H9 (cell line): ENCODE measurements around the gene ANTKMT. TPM values are rescaled to one million over a fixed set of nuclear protein-coding genes. Genes with fewer than 3 reads are reported as not detected.
"Not testable (repeated sequence)": the region's sequence is repeated elsewhere in the genome, so short reads cannot be mapped to it uniquely, and the experiment has no call there.

Experiments
- DNase-seq: peaks from one replicate; pipeline ENCODE4 v3.0.0-alpha.2; 2017
- H2AFZ ChIP-seq: one replicate; pipeline ENCODE4 v1.6.1; 2013; ENCODE audit warnings: mild to moderate bottlenecking, low read length, control low read depth, moderate library complexity
- H2AK5ac ChIP-seq: 2 replicates; pipeline ENCODE4 v1.6.1; 2013; ENCODE audit warnings: low read length, control low read depth, mixed read lengths; ENCODE audit not compliant: insufficient read length
- H2BK120ac ChIP-seq: one replicate; pipeline ENCODE4 v1.6.1; 2013; ENCODE audit warnings: low read depth, mild to moderate bottlenecking, low read length, control low read depth, inconsistent platforms; ENCODE audit not compliant: poor library complexity, severe bottlenecking
- H2BK12ac ChIP-seq: 2 replicates; pipeline ENCODE4 v1.6.1; 2013; ENCODE audit warnings: low read length, control low read depth, mixed read lengths, low read depth; ENCODE audit not compliant: insufficient read length
- H2BK15ac ChIP-seq: 2 replicates; pipeline ENCODE4 v1.6.1; 2013; ENCODE audit warnings: low read depth, low read length, control low read depth
- H2BK20ac ChIP-seq: one replicate; pipeline ENCODE4 v1.6.1; 2013; ENCODE audit warnings: low read depth, mild to moderate bottlenecking, low read length, control low read depth, inconsistent platforms; ENCODE audit not compliant: poor library complexity, severe bottlenecking
- H2BK5ac ChIP-seq: 2 replicates; pipeline ENCODE4 v1.6.1; 2013; ENCODE audit warnings: low read length, control low read depth, mixed read lengths; ENCODE audit not compliant: insufficient read length
- H3K14ac ChIP-seq: 2 replicates; pipeline ENCODE4 v1.6.1; 2013; ENCODE audit warnings: low read length, control low read depth; ENCODE audit not compliant: insufficient read depth
- H3K18ac ChIP-seq: 2 replicates; pipeline ENCODE4 v1.6.1; 2013; ENCODE audit warnings: low read depth, mild to moderate bottlenecking, mixed read lengths, low read length, control low read depth; ENCODE audit not compliant: insufficient read length
- H3K23ac ChIP-seq: 2 replicates; pipeline ENCODE4 v1.6.1; 2013; ENCODE audit warnings: low read length, control low read depth, mixed read lengths, low read depth; ENCODE audit not compliant: insufficient read length
- H3K23me2 ChIP-seq: 2 replicates; pipeline ENCODE4 v1.6.1; 2013; ENCODE audit warnings: low read depth, mild to moderate bottlenecking, mixed read lengths, low read length, control low read depth; ENCODE audit not compliant: insufficient read length, poor library complexity, severe bottlenecking
- H3K27ac ChIP-seq: 2 replicates; pipeline ENCODE4 v1.5.1; 2013; ENCODE audit warnings: low read length, control low read depth, mixed read lengths, low read depth; ENCODE audit not compliant: insufficient read length
- H3K27me3 ChIP-seq: 2 replicates; pipeline ENCODE4 v1.6.1; 2013; ENCODE audit warnings: low read length, control low read depth, inconsistent platforms; ENCODE audit not compliant: insufficient read depth
- H3K4ac ChIP-seq: 2 replicates; pipeline ENCODE4 v1.6.1; 2013; ENCODE audit warnings: low read depth, mild to moderate bottlenecking, control low read depth, inconsistent platforms, low read length, moderate library complexity
- H3K4me1 ChIP-seq: 2 replicates; pipeline ENCODE4 v1.6.1; 2013; ENCODE audit warnings: low read length, control low read depth, inconsistent platforms; ENCODE audit not compliant: insufficient read depth
- H3K4me2 ChIP-seq: 2 replicates; pipeline ENCODE4 v1.6.1; 2013; ENCODE audit warnings: low read length, control low read depth, mixed read lengths; ENCODE audit not compliant: insufficient read length, insufficient read depth
- H3K56ac ChIP-seq: 2 replicates; pipeline ENCODE4 v1.6.1; 2013; ENCODE audit warnings: low read depth, mild to moderate bottlenecking, mixed read lengths, low read length, control low read depth; ENCODE audit not compliant: insufficient read length
- H3K79me1 ChIP-seq: 2 replicates; pipeline ENCODE4 v1.6.1; 2013; ENCODE audit warnings: low read depth, mild to moderate bottlenecking, moderate library complexity, low read length, control low read depth, inconsistent platforms; ENCODE audit not compliant: insufficient read depth, poor library complexity, severe bottlenecking
- H3K79me2 ChIP-seq: 2 replicates; pipeline ENCODE4 v1.6.1; 2013; ENCODE audit warnings: low read length, control low read depth, inconsistent platforms; ENCODE audit not compliant: insufficient read depth
- H3K9ac ChIP-seq: 2 replicates; pipeline ENCODE4 v1.6.1; 2013; ENCODE audit warnings: low read length, control low read depth, mixed read lengths; ENCODE audit not compliant: insufficient read length; ENCODE audit errors: extremely low read depth
- H3K9me3 ChIP-seq: one replicate; pipeline ENCODE4 v1.6.1; 2013; ENCODE audit warnings: low read depth, low read length, inconsistent platforms; ENCODE audit not compliant: control insufficient read depth
- H3T11ph ChIP-seq: one replicate; pipeline ENCODE4 v1.6.1; 2013; ENCODE audit warnings: mild to moderate bottlenecking, low read length, control low read depth, inconsistent platforms
- H4K20me1 ChIP-seq: one replicate; pipeline ENCODE4 v1.6.1; 2013; ENCODE audit not compliant: control insufficient read depth, insufficient read length, insufficient read depth
- H4K5ac ChIP-seq: 2 replicates; pipeline ENCODE4 v1.6.1; 2013; ENCODE audit warnings: low read depth, mild to moderate bottlenecking, mixed read lengths, low read length, control low read depth; ENCODE audit not compliant: insufficient read length
- H4K8ac ChIP-seq: replicated peaks from 2 replicates; pipeline ENCODE4 v1.6.1; 2013; ENCODE audit warnings: low read length, control low read depth, mixed read lengths, low read depth; ENCODE audit not compliant: insufficient read length
- H4K91ac ChIP-seq: 2 replicates; pipeline ENCODE4 v1.6.1; 2013; ENCODE audit warnings: low read depth, mild to moderate bottlenecking, moderate library complexity, mixed read lengths, low read length, control low read depth; ENCODE audit not compliant: insufficient read length
- H3K27ac Mint-ChIP-seq, 3 experiments: 2 replicates in 2 of 3; 3 replicates in 1 of 3; pipeline ENCODE4 v1.8.0; 2020 to 2021; ENCODE audit warnings: mixed read lengths in 3 of 3, mild to moderate bottlenecking in 1 of 3, moderate library complexity in 1 of 3
- H3K27me3 Mint-ChIP-seq: 2 replicates; pipeline ENCODE4 v1.8.0; 2021; ENCODE audit warnings: low read depth, mild to moderate bottlenecking, moderate library complexity, mixed read lengths
- H3K36me3 Mint-ChIP-seq, 3 experiments: 2 replicates in 2 of 3; 3 replicates in 1 of 3; pipeline ENCODE4 v1.8.0; 2020 to 2021; ENCODE audit warnings: low read depth in 3 of 3, mixed read lengths in 3 of 3; ENCODE audit not compliant: insufficient read depth in 1 of 3
- H3K4me1 Mint-ChIP-seq, 2 experiments: 2 replicates each; pipeline ENCODE4 v1.8.0; 2020; ENCODE audit warnings: mixed read lengths in 2 of 2
- H3K4me3 Mint-ChIP-seq, 2 experiments: 2 replicates in 1 of 2; 3 replicates in 1 of 2; pipeline ENCODE4 v1.8.0; 2020 to 2021; ENCODE audit warnings: mild to moderate bottlenecking in 2 of 2, mixed read lengths in 2 of 2, moderate library complexity in 1 of 2
- H3K9me3 Mint-ChIP-seq, 2 experiments: 2 replicates in 1 of 2; 3 replicates in 1 of 2; pipeline ENCODE4 v1.8.0; 2020; ENCODE audit warnings: mild to moderate bottlenecking in 2 of 2, mixed read lengths in 2 of 2, moderate library complexity in 1 of 2
- WGBS: extraction: QIAGEN DNeasy Blood & Tissue Kit; methylation state at CpG from one replicate; pipeline ENCODE4 v1.1.7; 2013; ENCODE audit warnings: missing lambda C conversion rate, low lambda C conversion rate, mixed read lengths; ENCODE audit not compliant: insufficient read length; ENCODE audit errors: extremely low coverage; 5-methylcytosine and 5-hydroxymethylcytosine counted together
- total RNA-seq: library from RNA; stranded (reverse); gene quantifications from 2 replicates; pipeline ENCODE4 v1.2.1, GENCODE V29; 2021
- TF ChIP-seq, protein P1 (sequence below): fragments of 200-600 bp; sonication (generic); conservative IDR thresholded peaks from 3 replicates; pipeline ENCODE4 v1.8.0; 2021; ENCODE audit warnings: antibody characterized with exemption, mild to moderate bottlenecking

ANTKMT gene
- total RNA-seq, 1 experiment from 2014 or later = 31.5 TPM

DNA sequence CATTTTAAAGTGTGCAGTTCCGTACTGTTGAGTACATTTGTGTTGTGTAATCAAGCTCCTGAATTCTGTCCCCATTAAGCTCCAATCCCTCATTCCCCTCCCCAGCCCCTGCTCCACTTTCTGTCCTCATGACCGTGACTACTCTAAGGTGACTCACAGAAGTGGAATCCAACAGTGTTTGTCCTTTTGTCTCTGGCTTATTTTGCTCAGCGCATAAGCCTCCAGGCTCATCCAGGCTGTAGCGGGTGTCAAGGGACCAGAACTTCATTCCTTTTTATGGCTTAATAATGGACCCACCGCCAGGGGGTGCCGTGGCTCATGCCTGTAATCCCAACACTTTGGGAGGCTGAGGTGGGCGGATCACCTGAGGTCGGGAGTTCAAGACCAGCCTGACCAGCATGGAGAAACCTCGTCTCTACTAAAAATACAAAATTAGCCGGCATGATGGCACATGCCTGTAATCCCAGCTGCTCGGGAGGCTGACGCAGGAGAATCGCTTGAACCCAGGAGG, 8.2 kb upstream of the ANTKMT start:
- H3K9me3 Mint-ChIP-seq, H3K79me2 ChIP-seq, H4K5ac ChIP-seq, H4K8ac ChIP-seq, H3K18ac ChIP-seq, H2BK20ac ChIP-seq, H3K27ac ChIP-seq, H3K9ac ChIP-seq, H2BK12ac ChIP-seq, H4K20me1 ChIP-seq, H3K9me3 ChIP-seq, H2BK15ac ChIP-seq, H3K14ac ChIP-seq, H3K79me1 ChIP-seq, H2BK120ac ChIP-seq, H3K4me1 ChIP-seq, H3K23me2 ChIP-seq, H3K36me3 Mint-ChIP-seq, H2BK5ac ChIP-seq, H4K91ac ChIP-seq, H2AK5ac ChIP-seq, H3K4me2 ChIP-seq, H3T11ph ChIP-seq, H2AFZ ChIP-seq, H3K23ac ChIP-seq, H3K4ac ChIP-seq, H3K56ac ChIP-seq: not testable (repeated sequence)
- peak; percentile 82 for DNase-seq
- Mint-ChIP-seq H3K4me1 (peaks cover 9 to 15% of the 10 kb centered on the region in 2 experiments), H3K4me3 (peak overlapping the region in 1 of 2 experiments; percentile 23; a peak in 2 of 5 replicates), H3K27ac (peak overlapping the region in 2 of 3 experiments; percentile 10 to 24; a peak in 2 of 7 replicates), H3K27me3 (peaks cover 69% of the 10 kb centered on the region)
- no CpG with 5 or more reads among the region's 13 CpGs for WGBS
- H3K27me3 ChIP-seq = peaks cover 11% of the 10 kb centered on the region; the same call in 1 of the 2 replicates
- TF ChIP-seq, protein P1, sequence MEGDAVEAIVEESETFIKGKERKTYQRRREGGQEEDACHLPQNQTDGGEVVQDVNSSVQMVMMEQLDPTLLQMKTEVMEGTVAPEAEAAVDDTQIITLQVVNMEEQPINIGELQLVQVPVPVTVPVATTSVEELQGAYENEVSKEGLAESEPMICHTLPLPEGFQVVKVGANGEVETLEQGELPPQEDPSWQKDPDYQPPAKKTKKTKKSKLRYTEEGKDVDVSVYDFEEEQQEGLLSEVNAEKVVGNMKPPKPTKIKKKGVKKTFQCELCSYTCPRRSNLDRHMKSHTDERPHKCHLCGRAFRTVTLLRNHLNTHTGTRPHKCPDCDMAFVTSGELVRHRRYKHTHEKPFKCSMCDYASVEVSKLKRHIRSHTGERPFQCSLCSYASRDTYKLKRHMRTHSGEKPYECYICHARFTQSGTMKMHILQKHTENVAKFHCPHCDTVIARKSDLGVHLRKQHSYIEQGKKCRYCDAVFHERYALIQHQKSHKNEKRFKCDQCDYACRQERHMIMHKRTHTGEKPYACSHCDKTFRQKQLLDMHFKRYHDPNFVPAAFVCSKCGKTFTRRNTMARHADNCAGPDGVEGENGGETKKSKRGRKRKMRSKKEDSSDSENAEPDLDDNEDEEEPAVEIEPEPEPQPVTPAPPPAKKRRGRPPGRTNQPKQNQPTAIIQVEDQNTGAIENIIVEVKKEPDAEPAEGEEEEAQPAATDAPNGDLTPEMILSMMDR = peak; percentile 73
